ENCODE data around the gene HIVEP3.

Gene HIVEP3

GRCh38 chr1:41503538-41504113 lies 415.1 kb downstream of the HIVEP3 start:
- DNase-seq (ENCODE audit: low read depth), result no peak
- H3K4me3 ChIP-seq (ENCODE audit: low read depth, low read length), result no peak overlapping the region
- no peak for TF ChIP-seq CTCF (IDR thresholded peaks at IDR 0.05; ENCODE audit: low read depth, low read length, missing control alignments)

- DNase-seq (ENCODE audit: low read depth), result no peak
- no peak overlapping the region for H3K4me3 ChIP-seq (ENCODE audit: low read depth, low read length)
- TF ChIP-seq CTCF (IDR thresholded peaks at IDR 0.05; ENCODE audit: low read depth, low read length, missing control alignments), result no peak
Observed at GRCh38 chr1:41502912-41503311, 415.8 kb downstream of the HIVEP3 start.

- DNase-seq (ENCODE audit: low read depth), result no peak
- TF ChIP-seq CTCF (IDR thresholded peaks at IDR 0.05; ENCODE audit: low read depth, low read length, missing control alignments), result no peak
Observed at GRCh38 chr1:41501581-41501980, 417.1 kb downstream of the HIVEP3 start.

GRCh38 chr1:41500781-41501518 lies 417.8 kb downstream of the HIVEP3 start:
- no peak for TF ChIP-seq CTCF (IDR thresholded peaks at IDR 0.05; ENCODE audit: low read depth, low read length, missing control alignments)
- no peak for DNase-seq (ENCODE audit: low read depth)
- H3K4me3 ChIP-seq (ENCODE audit: low read depth, low read length), result no peak overlapping the region

More at GRCh38 chr1:41501581-41501980, 417.1 kb downstream of the HIVEP3 start:
- H3K4me3 ChIP-seq (ENCODE audit: low read depth, low read length), result no peak overlapping the region

- no peak for DNase-seq (ENCODE audit: low read depth)
- no peak overlapping the region for H3K4me3 ChIP-seq (ENCODE audit: low read depth, low read length)
- TF ChIP-seq CTCF (IDR thresholded peaks at IDR 0.05; ENCODE audit: low read depth, low read length, missing control alignments), result no peak
Observed at GRCh38 chr1:41500378-41500777, 418.3 kb downstream of the HIVEP3 start.

- no peak for TF ChIP-seq CTCF (IDR thresholded peaks at IDR 0.05; ENCODE audit: low read depth, low read length, missing control alignments)
- no peak for DNase-seq (ENCODE audit: low read depth)
- no peak overlapping the region for H3K4me3 ChIP-seq (ENCODE audit: low read depth, low read length)
Observed at GRCh38 chr1:41499591-41499990, 419.1 kb downstream of the HIVEP3 start.

GRCh38 chr1:41498804-41499203 lies 419.9 kb downstream of the HIVEP3 start:
- no peak for DNase-seq (ENCODE audit: low read depth)
- no peak overlapping the region for H3K4me3 ChIP-seq (ENCODE audit: low read depth, low read length)
- no peak for TF ChIP-seq CTCF (IDR thresholded peaks at IDR 0.05; ENCODE audit: low read depth, low read length, missing control alignments)

Data from GM12864 (cell line).